NCI-H1048 (cell line): ENCODE data around the gene ZCCHC10.
"Not testable (repeated sequence)": the region's sequence is repeated elsewhere in the genome, so short reads cannot be mapped to it uniquely, and the experiment has no call there.

Experiments
- DNase-seq: peaks from one replicate; lab custom pipeline; 2025; lab: John Stamatoyannopoulos, UW

Gene ZCCHC10

GRCh38 chr5:133041157-133041784 lies 14.9 kb upstream of the ZCCHC10 start:
- DNase-seq, result no peak

DNA sequence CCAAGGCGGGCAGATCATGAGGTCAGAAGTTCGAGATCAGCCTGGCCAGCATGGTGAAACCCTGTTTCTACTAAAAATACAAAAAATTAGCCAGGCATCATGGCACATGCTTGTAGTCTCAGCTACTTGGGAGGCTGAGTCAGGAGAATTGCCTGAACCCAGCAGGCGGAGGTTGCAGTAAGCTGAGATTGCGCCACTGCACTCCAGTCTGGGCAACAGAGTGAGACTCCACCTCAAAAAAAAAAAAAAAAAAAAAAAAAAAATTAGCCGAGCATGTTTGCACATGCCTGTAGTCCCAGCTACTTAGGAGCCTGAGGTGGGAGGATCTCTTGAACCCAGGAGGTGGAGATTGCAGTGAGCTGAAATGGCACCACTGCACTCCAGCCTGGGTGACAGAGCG lies 10.3 kb upstream of the ZCCHC10 start:
- not testable (repeated sequence) for DNase-seq

- no peak for DNase-seq
Measured at GRCh38 chr5:133035224-133035623, 8.9 kb upstream of the ZCCHC10 start.

DNA sequence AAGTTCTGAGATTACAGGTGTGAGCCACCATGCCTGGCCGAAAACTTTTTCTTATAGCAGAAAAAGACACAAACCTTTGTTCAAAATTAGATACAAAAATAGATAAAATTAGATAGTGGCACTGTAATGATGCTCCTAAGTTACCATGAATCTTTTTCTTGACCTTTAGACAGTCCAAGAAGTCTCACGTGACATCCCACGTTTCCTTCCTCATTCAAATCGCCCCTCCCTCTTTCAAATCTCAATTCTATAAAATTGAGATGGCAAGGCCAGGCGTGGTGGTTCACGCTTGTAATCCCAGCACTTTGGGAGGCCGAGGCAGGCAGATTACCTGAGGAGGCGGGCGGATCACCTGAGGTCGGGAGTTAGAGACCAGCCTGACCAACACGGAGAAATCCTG lies 7.7 kb upstream of the ZCCHC10 start:
- DNase-seq, result no peak

DNA sequence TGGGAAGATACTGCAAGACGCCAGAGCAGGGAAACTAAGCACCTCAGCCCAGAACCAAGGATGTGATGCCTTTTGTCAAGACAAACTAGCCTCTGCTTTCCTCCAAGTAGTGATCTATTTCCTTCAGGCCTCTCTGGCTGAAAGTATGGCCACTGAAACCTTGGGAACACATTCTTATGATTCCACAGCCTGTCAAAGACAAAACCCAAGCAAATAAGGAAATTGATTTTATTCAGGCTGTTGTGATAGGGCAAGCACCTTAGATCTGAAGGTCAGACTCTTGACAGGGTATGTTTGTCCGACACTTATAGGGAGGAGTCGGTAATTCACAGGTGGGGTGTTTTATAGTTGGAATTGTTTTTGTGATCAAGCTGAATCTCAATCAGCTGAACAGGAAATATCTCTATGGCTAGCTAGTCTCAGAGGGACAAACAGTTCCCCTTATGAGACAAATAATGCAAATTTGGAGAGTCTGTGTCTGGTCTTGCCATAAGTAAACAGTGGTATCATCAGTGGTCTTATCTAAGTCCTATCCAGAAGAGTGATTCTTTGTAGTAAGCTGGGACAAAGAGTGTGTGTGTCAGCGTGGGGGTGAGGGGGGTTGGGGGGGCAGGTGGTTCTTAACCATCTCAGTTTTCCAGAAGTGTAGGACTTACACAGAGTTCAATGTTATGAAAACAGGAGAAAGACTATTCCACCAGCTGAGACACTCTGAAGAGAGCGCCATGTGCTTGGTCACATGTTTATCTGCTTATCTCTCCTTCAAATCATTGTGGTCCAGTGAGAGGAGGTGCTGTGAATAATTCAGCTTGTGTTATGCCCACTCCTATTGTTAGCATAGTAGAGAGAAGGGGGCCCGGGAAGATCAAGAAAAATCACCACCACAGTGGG lies 6.7 kb upstream of the ZCCHC10 start:
- no peak for DNase-seq

DNA sequence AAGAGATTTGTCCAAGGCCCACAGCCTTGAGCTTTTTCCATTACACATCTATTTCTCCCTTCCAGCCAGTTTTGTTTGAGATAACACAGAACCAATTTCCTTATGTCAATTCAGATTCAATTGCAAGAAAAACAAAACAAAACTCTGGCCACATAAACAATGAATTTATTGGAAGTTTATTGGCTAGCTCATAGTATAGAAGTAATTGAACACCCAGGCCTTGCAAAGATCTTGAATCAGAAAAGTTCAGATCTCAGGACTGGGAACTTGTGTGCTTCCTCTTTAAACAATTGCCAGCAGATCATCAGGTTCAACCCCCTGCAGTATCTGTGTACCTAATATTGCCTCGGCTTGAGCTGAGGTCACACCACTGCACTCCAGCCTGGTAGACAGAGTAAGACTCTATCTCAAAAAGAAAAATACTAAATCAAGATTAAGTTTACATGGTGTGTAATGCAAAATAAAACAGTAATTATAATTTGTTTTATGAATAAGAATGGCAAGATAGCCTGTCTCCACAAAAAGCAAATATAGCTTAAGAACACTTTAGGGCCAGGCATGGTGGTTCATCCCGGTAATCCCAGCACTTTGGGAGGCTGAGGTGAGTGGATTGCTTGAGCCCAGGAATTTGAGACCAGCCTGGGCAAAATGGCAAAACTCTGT lies 4.1 kb upstream of the ZCCHC10 start:
- DNase-seq, result no peak

DNA sequence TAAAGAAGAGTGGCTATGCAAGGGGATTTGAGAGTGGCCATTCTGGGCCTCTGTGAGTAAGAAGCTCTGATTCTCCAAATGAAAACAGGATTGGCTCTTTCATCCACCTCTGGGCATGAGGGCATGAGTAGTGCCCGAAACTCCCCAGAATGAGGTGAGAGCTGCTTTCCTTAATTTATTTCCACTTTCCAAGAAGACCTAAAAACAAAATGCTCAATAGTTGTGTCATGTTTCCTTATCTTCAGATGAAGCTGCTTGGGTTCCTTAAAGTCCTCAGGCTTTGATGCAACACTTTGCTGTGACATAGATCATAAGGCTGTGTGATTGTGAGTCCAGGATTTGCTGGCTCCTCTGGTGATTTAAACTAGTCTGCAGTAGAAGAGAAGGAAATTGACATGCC lies 3.1 kb upstream of the ZCCHC10 start:
- no peak for DNase-seq

- DNase-seq, result no peak
Measured at GRCh38 chr5:133026664-133027153, 360 bp upstream of the ZCCHC10 start.

- not testable (repeated sequence) for DNase-seq
Measured at GRCh38 chr5:133019471-133019870, 6.9 kb downstream of the ZCCHC10 start.

GRCh38 chr5:133017964-133018363 lies 8.4 kb downstream of the ZCCHC10 start:
- no peak for DNase-seq

GRCh38 chr5:133015466-133015865 lies 10.9 kb downstream of the ZCCHC10 start:
- DNase-seq, result no peak

DNA sequence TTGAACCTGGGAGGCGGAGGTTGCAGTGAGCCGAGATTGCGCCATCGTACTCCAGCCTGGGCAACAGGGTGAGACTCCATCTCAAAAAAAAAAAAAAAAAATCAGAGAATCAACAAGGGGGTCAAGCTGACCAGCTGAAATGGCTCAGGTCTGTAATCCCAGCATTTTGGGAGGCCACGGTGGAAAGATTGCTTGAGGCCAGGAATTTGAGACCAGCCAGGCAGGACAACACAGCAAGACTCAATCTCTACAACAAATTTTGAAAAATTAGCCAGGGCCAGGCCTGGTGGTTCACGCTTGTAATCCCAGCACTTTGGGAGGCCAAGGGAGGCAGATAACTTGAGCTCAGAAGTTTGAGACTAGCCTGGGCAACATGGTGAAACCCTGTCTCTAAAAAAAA lies 17.9 kb downstream of the ZCCHC10 start:
- not testable (repeated sequence) for DNase-seq

- no peak for DNase-seq
Measured at GRCh38 chr5:133006653-133007052, 19.7 kb downstream of the ZCCHC10 start.

DNA sequence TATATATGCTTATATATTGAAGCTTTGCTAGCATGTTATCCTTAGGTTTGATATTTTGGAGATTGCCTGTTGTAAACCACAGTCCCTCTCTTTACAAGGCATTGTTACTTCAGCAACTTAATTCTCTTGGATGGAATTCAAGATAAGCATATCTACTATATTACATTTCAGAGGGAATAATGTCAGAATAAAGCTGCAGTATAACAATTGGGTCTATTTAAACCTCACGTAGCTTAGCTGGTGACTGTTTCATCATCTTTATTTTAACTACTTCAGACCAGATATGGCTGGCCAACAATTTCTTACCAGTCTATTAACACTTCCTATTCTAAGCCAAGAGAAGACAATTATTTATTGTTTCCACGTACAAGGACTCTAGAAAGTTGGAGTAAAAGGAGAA lies 27.1 kb downstream of the ZCCHC10 start:
- no peak for DNase-seq

- DNase-seq, result no peak
Measured at GRCh38 chr5:132998556-132998955, 27.8 kb downstream of the ZCCHC10 start.

GRCh38 chr5:132996307-132996706 lies 30.0 kb downstream of the ZCCHC10 start:
- no peak for DNase-seq

- DNase-seq, result no peak
Measured at GRCh38 chr5:132987531-132988408, 38.6 kb downstream of the ZCCHC10 start.

- not testable (repeated sequence) for DNase-seq
Measured at GRCh38 chr5:132982971-132983370, 43.4 kb downstream of the ZCCHC10 start.

GRCh38 chr5:132981288-132981687 lies 45.1 kb downstream of the ZCCHC10 start:
- DNase-seq, result no peak

DNA sequence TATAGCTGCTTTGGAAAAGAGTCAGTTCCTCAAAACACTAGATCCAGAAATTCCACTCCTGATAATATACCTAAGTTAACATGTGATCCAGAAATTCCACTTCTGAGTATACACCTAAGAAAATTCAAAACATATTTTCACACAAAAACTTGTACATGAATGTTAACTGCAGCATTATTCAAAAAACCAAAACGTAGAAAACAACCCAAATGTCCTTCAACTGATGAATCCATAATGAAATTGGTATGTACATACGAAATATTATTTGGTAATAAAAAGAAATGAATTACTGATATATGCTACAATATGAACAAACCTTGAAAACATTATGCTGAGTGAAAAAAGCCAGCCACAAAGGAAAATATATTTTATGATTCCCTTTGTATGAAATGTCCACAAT lies 46.4 kb downstream of the ZCCHC10 start:
- no peak for DNase-seq

GRCh38 chr5:132979367-132979940 lies 46.9 kb downstream of the ZCCHC10 start:
- DNase-seq, result no peak
